Kidney (tissue), 14 donors: ENCODE data around the gene ACOX3. TPM values are rescaled to one million over a fixed set of nuclear protein-coding genes. Genes with fewer than 3 reads are reported as not detected.
A peak's percentile ranks its signal among the peaks of the same experiment; 100 is the strongest.

Source experiments
- DNase-seq, 5 donors: peaks; one replicate each; pipeline ENCODE4 v3.0.0-alpha.2; 2013 to 2020
- FAIRE-seq: peaks from 2 replicates; lab custom pipeline; 2012; peaks lifted over from hg19 to GRCh38; lab: Jason Lieb, UNC
- H3K27ac ChIP-seq, 2 donors: one replicate each; pipeline ENCODE4 v1.7.0; 2013; ENCODE audit warnings: low read depth in 2 of 2, low read length in 2 of 2, inconsistent platforms in 1 of 2
- H3K27me3 ChIP-seq: one replicate; pipeline ENCODE4 v1.7.1; 2013; ENCODE audit warnings: low read length, inconsistent platforms; ENCODE audit not compliant: control insufficient read depth, insufficient read depth
- H3K36me3 ChIP-seq, 3 donors: one replicate each; pipeline versions ENCODE4 v1.7.0 to v1.7.1; 2013; ENCODE audit warnings: low read length in 3 of 3, control low read depth in 1 of 3, inconsistent platforms in 1 of 3; ENCODE audit not compliant: insufficient read depth in 3 of 3, control insufficient read depth in 2 of 3
- H3K4me1 ChIP-seq, 3 donors: one replicate each; pipeline versions ENCODE4 v1.7.0 to v1.7.1; 2013; ENCODE audit warnings: low read length in 3 of 3, inconsistent platforms in 1 of 3, low read depth in 1 of 3; ENCODE audit not compliant: control insufficient read depth in 2 of 3, insufficient read depth in 2 of 3
- H3K4me3 ChIP-seq, 3 donors: one replicate each; pipeline versions ENCODE4 v1.7.0 to v1.8.1; 2013; ENCODE audit warnings: low read length in 3 of 3, control low read depth in 1 of 3, inconsistent platforms in 1 of 3
- H3K9ac ChIP-seq, 3 donors: one replicate each; pipeline versions ENCODE4 v1.7.0 to v1.7.1; 2013; ENCODE audit warnings: low read length in 3 of 3, control low read depth in 1 of 3, inconsistent platforms in 1 of 3
- H3K9me3 ChIP-seq, 3 donors: one replicate each; pipeline versions ENCODE4 v1.7.0 to v1.7.1; 2013; ENCODE audit warnings: low read length in 3 of 3, control low read depth in 1 of 3, inconsistent platforms in 1 of 3; ENCODE audit not compliant: control insufficient read depth in 2 of 3, insufficient read depth in 1 of 3
- intact Hi-C: fragments of 100-400 bp; cut with DNase I; formaldehyde crosslinking; loops from one replicate; pipeline ENCODE4 v1.11.1; 2022
- polyA plus RNA-seq: library from polyadenylated mRNA; stranded (reverse); fragments of 350-450 nt; fragmentation: Illumina TruSeq; extraction: RNeasy Lipid Tissue Mini Kit (QIAGEN cat#74804); gene quantifications from one replicate; pipeline ENCODE4 v1.2.3, GENCODE V29; 2014; ENCODE audit warnings: low read depth, low replicate concordance; ENCODE audit not compliant: insufficient read depth
- total RNA-seq: library from RNA; stranded (reverse); fragmentation: NEBNext Ultra II Directional; extraction: Animal tissue kit (Norgen Biotek cat#: 25700); gene quantifications from one replicate; pipeline ENCODE4 v1.2.1, GENCODE V29; 2021
- TF ChIP-seq, protein P1 (sequence below): IDR thresholded peaks from 3 replicates; pipeline ENCODE4 v1.5.1; 2012; ENCODE audit warnings: mild to moderate bottlenecking, moderate library complexity, borderline replicate concordance; ENCODE audit not compliant: insufficient read depth; ENCODE audit errors: extremely low read depth
- donor health status: control.
- donor health status: control.
- donor health status: control.
- donor health status: control.
- donor health status: control.
- donor health status: DM: yes; HTN: yes; CAD: no.
- donor health status: Normal renal cell carcinoma (clear cell type).

Gene ACOX3
- total and polyA plus RNA-seq, 2 donors from 2014 or later: 10.1 to 21.7 TPM

DNA sequence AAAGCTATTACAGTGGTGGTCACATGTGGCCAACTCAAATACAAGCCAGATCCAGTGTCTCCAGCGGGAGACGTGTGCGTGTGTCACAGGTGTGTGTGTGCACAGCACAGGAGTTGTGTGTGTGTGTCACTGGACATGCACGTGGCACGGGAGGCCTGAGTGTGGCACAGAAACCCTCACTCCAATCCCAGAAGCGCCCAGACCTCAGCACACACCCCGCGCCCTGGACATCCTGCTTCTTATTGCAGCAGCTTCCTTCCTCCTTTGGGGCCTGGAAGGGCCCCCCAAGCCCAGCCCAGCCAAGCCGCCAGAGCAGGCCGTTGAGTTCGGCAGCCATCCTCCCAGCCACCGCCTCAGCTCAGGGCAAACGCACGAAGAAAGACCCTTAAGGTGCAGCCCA, 37.9 kb downstream of the ACOX3 start:
- Histone ChIP-seq H3K9me3 (no peaks in the 10 kb centered on the region), H3K9ac (peak overlapping the region in 1 of 3 donors; percentile 2), H3K36me3 (peaks cover 0 to 29% (median 10%) of the 10 kb centered on the region in 3 donors), H3K27ac (peak overlapping the region; percentile 63 to 82), H3K4me1 (peaks cover 0 to 11% (median 0%) of the 10 kb centered on the region in 3 donors), H3K27me3 (no peaks in the 10 kb centered on the region), H3K4me3 (no peak overlapping the region)
- intact Hi-C loops: loop anchor here (10.0 kb wide), 1 partner anchor 158 kb away; no protein-coding TSS in a partner anchor
- no peak for FAIRE-seq
- TF ChIP-seq, protein P1, sequence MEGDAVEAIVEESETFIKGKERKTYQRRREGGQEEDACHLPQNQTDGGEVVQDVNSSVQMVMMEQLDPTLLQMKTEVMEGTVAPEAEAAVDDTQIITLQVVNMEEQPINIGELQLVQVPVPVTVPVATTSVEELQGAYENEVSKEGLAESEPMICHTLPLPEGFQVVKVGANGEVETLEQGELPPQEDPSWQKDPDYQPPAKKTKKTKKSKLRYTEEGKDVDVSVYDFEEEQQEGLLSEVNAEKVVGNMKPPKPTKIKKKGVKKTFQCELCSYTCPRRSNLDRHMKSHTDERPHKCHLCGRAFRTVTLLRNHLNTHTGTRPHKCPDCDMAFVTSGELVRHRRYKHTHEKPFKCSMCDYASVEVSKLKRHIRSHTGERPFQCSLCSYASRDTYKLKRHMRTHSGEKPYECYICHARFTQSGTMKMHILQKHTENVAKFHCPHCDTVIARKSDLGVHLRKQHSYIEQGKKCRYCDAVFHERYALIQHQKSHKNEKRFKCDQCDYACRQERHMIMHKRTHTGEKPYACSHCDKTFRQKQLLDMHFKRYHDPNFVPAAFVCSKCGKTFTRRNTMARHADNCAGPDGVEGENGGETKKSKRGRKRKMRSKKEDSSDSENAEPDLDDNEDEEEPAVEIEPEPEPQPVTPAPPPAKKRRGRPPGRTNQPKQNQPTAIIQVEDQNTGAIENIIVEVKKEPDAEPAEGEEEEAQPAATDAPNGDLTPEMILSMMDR: no peak
- DNase-seq: no peak

DNA sequence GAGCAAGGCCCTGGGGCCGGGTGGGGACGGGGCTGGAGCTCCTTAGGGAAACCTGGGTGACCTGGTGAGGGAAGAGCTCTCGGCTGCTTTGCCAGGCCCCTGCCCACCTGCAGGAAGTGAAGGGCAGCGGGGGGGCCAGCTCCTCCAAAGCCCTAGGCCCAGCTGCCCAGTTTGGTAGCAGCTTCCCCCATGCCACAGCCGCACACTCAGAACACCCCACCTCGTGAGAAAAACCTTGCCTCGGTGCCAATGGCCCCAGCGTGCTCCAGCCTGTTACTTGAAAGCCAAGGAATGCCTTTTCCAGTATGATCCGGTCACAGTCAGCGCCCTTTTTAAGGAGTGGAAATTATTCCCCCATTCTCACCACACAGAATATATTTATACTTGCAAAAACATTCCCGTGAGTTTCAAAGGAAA, 38.3 kb downstream of the ACOX3 start:
- no peaks in the 10 kb centered on the region for H3K9me3 ChIP-seq
- H3K27me3 ChIP-seq: no peaks in the 10 kb centered on the region
- peak overlapping the region; percentile 20 to 82 for H3K27ac ChIP-seq
- peaks cover 0 to 28% (median 12%) of the 10 kb centered on the region in 3 donors for H3K36me3 ChIP-seq
- FAIRE-seq: no peak
- no peak overlapping the region for H3K4me3 ChIP-seq
- intact Hi-C loops: loop anchor here (10.0 kb wide), 1 partner anchor 157 kb away; no protein-coding TSS in a partner anchor
- TF ChIP-seq, protein P1: no peak
- H3K4me1 ChIP-seq: peaks cover 0 to 11% (median 0%) of the 10 kb centered on the region in 3 donors
- H3K9ac ChIP-seq: peak overlapping the region in 1 of 3 donors; percentile 46
- DNase-seq: no peak

DNA sequence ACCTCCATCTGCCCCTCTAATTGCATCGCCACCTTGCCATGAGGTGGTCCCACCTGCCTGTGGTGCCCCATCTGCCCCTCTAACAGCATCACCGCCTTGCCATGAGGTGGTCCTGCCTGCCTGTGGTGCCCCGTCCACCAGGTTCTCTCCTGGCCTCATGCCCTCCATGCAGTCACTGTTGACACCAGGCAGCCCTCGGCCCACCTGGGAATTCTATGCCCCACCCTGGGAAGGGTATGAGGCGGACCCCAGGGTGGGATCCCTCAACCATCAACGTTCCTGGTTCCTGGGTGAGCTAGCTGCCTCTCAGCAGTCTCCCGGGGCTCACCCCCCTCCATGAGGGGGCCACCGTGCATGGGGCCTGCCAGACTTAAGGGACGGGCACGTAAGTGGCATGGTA, 38.9 kb downstream of the ACOX3 start:
- no peak for FAIRE-seq
- DNase-seq: no peak
- Histone ChIP-seq H3K27me3 (no peaks in the 10 kb centered on the region), H3K36me3 (peaks cover 0 to 28% (median 12%) of the 10 kb centered on the region in 3 donors), H3K27ac (peak overlapping the region in 1 of 2 donors; percentile 82), H3K4me3 (no peak overlapping the region), H3K9me3 (no peaks in the 10 kb centered on the region), H3K9ac (peak overlapping the region in 1 of 3 donors; percentile 46), H3K4me1 (peaks cover 0 to 11% (median 0%) of the 10 kb centered on the region in 3 donors)
- TF ChIP-seq, protein P1: no peak
- intact Hi-C loops: loop anchor here (10.0 kb wide), 1 partner anchor 157 kb away; no protein-coding TSS in a partner anchor
